EL (cell line): ENCODE measurements around the gene ANKRD33B.

Source experiments
- DNase-seq: peaks from one replicate; pipeline ENCODE4 v3.0.0-alpha.2; 2016

Gene ANKRD33B

GRCh38 chr5:10644192-10644591, 80.3 kb downstream of the ANKRD33B start:
- no peak for DNase-seq

GRCh38 chr5:10645146-10645545, 81.3 kb downstream of the ANKRD33B start:
- peak; percentile 23 for DNase-seq

GRCh38 chr5:10645671-10646070, 81.8 kb downstream of the ANKRD33B start:
- no peak for DNase-seq

DNA sequence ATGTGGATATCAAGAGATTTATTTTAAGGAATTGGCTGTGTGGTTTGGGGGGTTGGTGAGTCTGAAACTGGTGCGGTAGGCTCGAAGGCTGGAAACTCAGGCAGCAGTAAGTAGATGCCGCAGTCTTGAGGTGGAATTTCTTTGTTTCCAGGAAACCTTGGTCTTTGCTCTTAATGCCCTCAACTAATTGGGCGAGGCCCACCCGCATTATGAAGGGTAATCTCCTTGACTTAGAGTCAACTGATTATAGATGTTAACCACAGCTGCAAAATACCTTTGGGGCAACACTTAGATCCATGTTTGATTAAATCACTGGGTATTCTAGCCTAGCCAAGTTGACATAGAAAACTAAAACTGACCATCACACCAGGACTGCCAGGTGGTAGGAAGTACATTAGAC, 83.8 kb downstream of the ANKRD33B start:
- no peak for DNase-seq

DNA sequence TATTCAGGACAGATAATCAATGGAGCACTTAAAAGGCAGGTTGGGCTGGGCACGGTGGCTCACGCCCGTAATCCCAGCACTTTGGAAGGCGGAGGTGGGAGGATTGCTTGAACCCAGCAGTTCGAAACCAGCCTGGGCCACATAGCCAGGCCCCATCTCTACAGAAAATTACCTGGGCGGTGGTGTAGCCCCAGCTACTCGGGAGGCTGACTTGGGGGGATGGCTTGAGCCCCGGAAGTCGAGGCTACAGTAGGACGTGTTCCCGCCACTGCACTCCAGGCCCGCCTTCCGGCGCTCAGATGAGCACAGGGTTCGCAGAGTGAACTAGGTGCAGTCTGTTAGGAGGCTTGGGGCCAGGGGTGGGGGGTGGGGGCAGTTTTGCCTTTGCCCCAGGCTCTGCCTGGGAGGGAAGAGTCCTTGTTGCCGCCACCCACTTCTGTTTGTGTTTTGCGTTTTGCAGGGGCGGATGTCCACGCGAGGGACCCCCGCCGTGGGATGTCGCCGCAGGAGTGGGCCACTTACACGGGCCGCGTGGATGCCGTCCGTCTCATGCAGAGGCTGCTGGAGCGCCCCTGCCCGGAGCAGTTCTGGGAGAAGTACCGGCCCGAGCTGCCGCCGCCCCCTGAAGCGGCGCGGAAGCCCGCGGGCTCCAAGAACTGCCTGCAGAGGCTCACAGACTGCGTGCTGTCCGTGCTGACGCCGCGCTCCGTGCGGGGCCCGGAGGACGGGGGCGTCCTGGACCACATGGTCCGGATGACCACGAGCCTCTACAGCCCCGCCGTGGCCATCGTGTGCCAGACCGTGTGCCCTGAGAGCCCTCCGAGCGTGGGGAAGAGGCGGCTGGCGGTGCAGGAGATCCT, 85.2 kb downstream of the ANKRD33B start:
- no peak for DNase-seq

DNA sequence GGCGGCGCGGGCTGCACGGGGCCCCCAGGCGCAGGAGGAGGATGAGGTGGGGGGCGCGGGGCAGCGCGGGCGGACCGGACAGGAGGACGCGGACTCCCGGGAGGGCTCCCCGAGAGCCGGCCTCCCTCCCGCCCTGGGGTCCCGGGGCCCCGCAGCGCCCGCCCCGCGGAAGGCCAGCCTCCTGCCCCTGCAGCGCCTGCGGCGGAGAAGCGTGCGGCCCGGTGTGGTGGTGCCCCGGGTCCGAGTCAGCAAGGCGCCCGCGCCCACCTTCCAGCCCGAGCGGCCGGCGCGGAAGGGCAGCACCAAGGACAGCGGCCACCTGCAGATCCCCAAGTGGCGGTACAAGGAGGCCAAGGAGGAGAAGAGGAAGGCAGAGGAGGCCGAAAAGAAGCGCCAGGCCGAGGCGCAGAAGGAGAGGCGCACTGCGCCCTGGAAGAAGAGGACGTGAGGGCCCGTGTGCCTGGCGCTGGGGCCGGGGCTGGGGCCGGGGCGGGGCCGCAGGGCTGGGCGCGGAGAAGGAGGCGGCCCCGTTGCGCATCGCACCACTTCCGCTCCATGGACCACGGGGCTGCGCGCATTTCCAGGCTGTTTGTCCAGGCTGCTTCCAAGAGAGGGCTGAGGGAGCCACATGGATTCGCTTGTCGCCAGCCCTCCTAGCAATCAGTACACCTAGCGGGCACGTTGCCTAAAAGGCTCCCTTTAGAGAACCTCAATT, 86.0 kb downstream of the ANKRD33B start:
- no peak for DNase-seq

GRCh38 chr5:10652151-10652550, 88.3 kb downstream of the ANKRD33B start:
- peak; percentile 62 for DNase-seq

- no peak for DNase-seq
These were observed 88.7 kb downstream of the ANKRD33B start for GRCh38 chr5:10652606-10653005.

DNA sequence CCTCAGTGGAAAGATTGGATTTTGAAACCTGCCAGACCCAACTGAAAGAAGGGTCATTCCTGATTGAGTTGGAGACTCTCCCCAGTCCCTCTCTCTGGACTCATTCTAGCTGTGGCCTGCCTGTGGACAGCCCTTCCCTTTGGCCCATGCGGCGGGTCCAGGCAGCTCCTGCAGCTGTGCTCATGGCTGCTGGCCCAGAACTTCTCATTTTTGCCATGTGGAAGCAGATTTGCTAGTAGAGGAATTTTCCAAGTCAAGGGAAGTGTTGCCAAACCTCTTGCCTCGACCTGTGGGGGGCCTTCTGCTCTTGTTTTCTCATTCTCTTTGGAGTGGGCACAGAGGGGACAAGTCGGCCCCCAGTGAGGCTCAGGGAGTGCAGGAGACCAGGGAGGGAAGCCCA, 89.2 kb downstream of the ANKRD33B start:
- no peak for DNase-seq

- DNase-seq, result no peak
These were observed 90.0 kb downstream of the ANKRD33B start for GRCh38 chr5:10653751-10654400.

DNA sequence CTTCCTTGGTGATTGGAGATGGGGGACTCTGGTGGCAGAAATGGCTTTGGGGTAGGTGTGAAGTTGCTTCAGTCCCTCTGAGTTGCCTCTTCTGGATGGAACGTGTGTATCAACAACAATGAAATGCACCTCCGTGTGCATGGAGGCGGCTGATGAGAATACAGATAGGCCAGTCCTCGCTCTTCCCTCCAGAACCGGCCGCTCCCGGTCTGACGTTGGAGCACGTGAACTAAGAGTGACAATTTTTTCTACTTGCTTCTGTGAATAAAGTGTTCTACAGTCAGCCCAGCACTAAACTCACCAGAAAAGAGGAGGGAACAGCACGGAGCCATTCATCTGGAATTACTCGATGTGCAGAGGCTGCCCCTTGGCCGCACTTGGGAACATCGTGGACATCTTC, 90.7 kb downstream of the ANKRD33B start:
- no peak for DNase-seq

GRCh38 chr5:10655161-10655971, 91.5 kb downstream of the ANKRD33B start:
- DNase-seq, result no peak

- no peak for DNase-seq
These were observed 92.3 kb downstream of the ANKRD33B start for GRCh38 chr5:10655972-10656830.

DNA sequence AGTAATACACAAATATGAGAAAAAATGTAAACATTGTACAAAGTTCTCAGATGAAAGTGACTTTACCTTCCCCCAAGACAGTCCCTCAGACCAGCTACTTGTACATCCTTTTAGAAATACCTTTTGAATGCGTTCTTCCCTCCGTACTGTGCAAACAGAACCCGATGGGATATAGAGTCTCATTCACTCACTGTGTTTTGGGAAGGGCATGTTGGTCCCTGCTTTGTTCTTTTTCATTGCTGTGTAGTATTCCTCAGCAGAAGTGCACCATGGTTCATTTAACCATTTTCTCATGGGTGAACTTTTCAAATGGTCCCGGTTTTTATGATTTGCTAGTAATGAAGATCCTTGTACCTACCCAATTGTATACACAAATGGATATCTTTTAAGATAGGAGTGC, 94.4 kb downstream of the ANKRD33B start:
- DNase-seq, result no peak

GRCh38 chr5:10660135-10660534, 96.3 kb downstream of the ANKRD33B start:
- no peak for DNase-seq

DNA sequence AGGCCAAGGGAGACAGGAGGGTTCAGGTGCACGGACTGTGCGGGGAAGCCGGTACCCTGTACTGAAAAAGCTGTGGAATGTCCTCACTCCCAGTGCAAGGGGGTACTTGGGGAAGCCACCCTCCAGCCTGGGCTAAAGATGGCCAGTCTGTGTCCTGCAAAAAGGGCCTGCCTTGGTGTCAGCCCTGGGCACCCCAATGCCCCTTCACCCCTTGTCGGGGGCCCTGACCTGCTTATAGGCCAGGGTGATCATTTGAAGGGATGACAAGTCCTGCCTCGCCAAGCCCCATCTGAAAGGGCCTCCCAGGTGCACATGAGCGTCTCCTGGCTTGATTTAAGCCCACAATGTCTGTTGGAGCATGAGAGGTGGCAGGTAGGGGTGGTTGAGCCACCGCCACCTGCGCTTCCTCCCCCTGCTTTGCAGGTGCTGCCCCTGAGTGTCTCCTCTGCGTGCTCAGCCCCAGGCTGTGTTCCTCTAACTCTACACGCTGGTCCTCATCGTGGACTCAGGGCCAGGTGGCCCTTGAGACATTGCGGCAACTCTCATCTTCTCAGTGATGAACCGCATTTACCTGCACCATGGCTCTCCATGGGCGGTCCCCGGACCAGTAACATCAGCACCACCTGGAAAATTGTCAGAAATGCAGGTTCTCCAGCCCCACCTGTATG, 97.0 kb downstream of the ANKRD33B start:
- DNase-seq, result no peak

DNA sequence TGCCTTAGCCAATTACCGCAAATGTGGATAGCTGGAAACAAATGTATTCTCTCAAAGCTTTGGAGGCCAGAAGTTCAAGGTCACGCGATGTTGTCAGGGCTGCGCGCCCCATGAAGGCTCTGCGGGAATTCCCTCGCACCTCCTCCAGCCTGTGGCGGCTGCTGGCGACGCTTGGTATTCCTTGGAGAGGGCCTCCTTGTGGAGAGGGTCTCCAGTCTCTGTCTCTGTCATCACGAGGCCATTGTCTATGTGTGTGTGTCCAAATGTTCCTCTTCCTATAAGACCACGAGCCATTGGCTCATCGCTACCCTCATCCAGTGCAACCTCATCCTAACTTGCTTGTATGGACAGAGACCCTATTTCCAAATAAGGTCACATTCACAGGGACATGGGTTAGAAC, 97.5 kb downstream of the ANKRD33B start:
- DNase-seq, result no peak

DNA sequence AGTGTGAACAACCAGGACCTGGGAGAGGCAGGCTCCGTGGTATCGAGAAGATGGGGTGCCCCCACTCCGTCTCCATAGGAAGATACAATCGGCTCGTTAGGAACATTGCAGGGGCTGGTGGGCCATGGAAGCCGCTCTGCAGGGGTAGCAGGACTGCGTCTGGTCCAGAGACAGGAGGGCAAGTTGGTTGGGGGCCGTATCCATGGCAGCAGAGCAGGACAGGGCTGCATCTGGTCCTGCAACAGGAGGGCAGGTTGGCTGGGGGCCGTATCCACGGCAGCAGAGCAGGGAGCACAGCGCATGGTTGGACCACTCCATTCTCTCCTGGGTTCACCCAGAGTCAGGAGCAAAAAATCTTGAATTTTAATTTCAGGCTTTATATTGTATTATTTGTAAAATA, 98.2 kb downstream of the ANKRD33B start:
- no peak for DNase-seq

GRCh38 chr5:10662661-10663488, 99.0 kb downstream of the ANKRD33B start:
- DNase-seq, result no peak

- DNase-seq, result peak; percentile 25
These were observed 99.8 kb downstream of the ANKRD33B start for GRCh38 chr5:10663489-10664179.
